Nephron progenitor cell (in vitro differentiated cells): Measurements from ENCODE around the gene PCBP3.
"Not testable (repeated sequence)": the region's sequence is repeated elsewhere in the genome, so short reads cannot be mapped to it uniquely, and the experiment has no call there.

Experiments used
- DNase-seq: peaks from one replicate; pipeline ENCODE4 v3.0.0; 2021
- H3K27ac Mint-ChIP-seq: 2 replicates; pipeline ENCODE4 v1.8.0; 2021; ENCODE audit warnings: mild to moderate bottlenecking, moderate library complexity, mixed read lengths
- H3K27me3 Mint-ChIP-seq: 2 replicates; pipeline ENCODE4 v1.8.0; 2021; ENCODE audit warnings: mild to moderate bottlenecking, low read depth, mixed read lengths; ENCODE audit not compliant: poor library complexity
- H3K36me3 Mint-ChIP-seq: 2 replicates; pipeline ENCODE4 v1.8.0; 2021; ENCODE audit warnings: low read depth, mixed read lengths
- H3K4me1 Mint-ChIP-seq: 2 replicates; pipeline ENCODE4 v1.8.0; 2021; ENCODE audit warnings: mixed read lengths
- H3K4me3 Mint-ChIP-seq: 2 replicates; pipeline ENCODE4 v1.8.0; 2021; ENCODE audit warnings: mild to moderate bottlenecking, moderate library complexity, mixed read lengths
- H3K9me3 Mint-ChIP-seq: 2 replicates; pipeline ENCODE4 v1.8.0; 2021; ENCODE audit warnings: mild to moderate bottlenecking, moderate library complexity, mixed read lengths
- TF ChIP-seq, protein P1 (sequence below): fragments of 200-600 bp; sonication (generic); IDR thresholded peaks from 2 replicates; pipeline ENCODE4 v1.5.0; 2021; ENCODE audit warnings: antibody characterized with exemption

The PCBP3 gene

DNA sequence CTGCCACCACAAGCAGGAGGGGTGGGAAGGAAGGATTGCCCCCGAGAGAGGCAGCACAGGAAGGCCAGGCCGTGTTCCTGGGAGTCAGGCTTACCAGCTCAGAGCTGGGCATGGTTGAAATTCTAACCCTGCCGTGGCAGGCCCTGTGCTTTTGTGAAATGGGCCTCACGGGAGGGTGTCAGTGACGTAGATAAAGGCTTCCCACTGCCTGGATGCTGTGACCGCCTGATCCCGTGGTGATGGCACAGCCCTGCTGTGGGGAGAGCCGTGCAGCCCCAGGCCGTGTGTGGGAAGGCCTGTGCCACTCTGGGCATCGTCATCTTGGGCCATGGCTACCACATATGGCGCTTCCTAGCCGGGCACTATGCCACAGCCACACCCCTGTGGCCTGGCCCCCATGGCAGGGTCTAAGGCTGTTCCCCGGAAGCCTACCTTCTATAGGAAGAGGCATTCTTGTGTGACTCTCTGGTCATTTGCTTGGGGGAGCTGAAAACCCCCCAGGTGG is 161.3 kb downstream of the PCBP3 start:
- H3K27ac Mint-ChIP-seq, result peak overlapping the region; percentile 68
- H3K36me3 Mint-ChIP-seq, result no peaks in the 10 kb centered on the region

DNA sequence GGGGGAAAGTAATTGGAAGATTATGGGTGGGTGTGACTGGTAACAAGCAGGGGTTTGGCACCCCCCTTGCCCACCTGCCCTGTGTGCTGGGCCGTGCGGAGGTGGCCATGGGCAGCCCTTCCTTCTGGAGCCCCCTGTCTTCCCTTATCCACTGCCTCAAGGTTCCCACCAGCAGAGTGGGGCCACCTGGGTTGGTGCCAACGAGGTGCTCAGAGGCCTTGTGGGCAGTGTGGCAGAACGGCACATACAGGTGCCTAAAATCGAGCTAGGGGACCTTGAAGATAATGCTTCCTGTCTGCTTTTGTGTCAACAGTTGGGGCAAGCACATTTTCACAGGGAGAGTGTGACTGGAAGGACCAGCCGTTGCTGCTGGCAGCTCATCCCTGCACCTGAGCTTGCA is 161.8 kb downstream of the PCBP3 start:
- no peaks in the 10 kb centered on the region for H3K36me3 Mint-ChIP-seq
- peaks cover 27% of the 10 kb centered on the region for H3K4me1 Mint-ChIP-seq

More for the DNA sequence above, 161.3 kb downstream of the PCBP3 start:
- DNase-seq, result no peak
- Mint-ChIP-seq H3K9me3 (peaks cover 22% of the 10 kb centered on the region), H3K4me3 (no peak overlapping the region), H3K4me1 (peaks cover 27% of the 10 kb centered on the region), H3K27me3 (peaks cover 8% of the 10 kb centered on the region)
- TF ChIP-seq, protein P1, sequence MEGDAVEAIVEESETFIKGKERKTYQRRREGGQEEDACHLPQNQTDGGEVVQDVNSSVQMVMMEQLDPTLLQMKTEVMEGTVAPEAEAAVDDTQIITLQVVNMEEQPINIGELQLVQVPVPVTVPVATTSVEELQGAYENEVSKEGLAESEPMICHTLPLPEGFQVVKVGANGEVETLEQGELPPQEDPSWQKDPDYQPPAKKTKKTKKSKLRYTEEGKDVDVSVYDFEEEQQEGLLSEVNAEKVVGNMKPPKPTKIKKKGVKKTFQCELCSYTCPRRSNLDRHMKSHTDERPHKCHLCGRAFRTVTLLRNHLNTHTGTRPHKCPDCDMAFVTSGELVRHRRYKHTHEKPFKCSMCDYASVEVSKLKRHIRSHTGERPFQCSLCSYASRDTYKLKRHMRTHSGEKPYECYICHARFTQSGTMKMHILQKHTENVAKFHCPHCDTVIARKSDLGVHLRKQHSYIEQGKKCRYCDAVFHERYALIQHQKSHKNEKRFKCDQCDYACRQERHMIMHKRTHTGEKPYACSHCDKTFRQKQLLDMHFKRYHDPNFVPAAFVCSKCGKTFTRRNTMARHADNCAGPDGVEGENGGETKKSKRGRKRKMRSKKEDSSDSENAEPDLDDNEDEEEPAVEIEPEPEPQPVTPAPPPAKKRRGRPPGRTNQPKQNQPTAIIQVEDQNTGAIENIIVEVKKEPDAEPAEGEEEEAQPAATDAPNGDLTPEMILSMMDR, result no peak

DNA sequence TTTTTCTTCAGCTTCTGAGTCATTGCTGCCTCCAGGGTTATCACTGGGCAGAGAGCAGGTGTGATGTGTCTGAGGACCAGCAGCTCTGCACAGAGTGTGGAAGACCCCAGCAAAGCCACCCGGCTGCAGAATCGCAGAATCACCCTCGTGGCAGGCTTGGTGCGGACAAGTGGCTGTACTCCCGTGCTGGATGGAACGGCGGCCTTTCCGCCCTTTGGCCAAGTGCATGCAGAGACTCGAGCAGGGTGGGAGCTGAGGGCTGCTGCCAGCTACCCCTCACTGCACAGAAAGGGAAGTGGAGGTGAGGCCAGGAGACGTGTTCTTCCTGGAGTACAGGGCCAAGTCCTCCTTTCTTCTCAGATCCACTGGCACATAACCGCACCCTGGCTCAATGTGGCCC is 162.5 kb downstream of the PCBP3 start:
- Mint-ChIP-seq H3K9me3 (peaks cover 22% of the 10 kb centered on the region), H3K27me3 (peaks cover 8% of the 10 kb centered on the region), H3K36me3 (no peaks in the 10 kb centered on the region), H3K4me1 (peaks cover 27% of the 10 kb centered on the region), H3K4me3 (no peak overlapping the region), H3K27ac (no peak overlapping the region)
- TF ChIP-seq, protein P1, result no peak
- DNase-seq, result no peak

More for the DNA sequence above, 161.8 kb downstream of the PCBP3 start:
- Mint-ChIP-seq H3K27me3 (peaks cover 8% of the 10 kb centered on the region), H3K27ac (no peak overlapping the region), H3K9me3 (peaks cover 22% of the 10 kb centered on the region), H3K4me3 (no peak overlapping the region)
- TF ChIP-seq, protein P1, result no peak
- no peak for DNase-seq

DNA sequence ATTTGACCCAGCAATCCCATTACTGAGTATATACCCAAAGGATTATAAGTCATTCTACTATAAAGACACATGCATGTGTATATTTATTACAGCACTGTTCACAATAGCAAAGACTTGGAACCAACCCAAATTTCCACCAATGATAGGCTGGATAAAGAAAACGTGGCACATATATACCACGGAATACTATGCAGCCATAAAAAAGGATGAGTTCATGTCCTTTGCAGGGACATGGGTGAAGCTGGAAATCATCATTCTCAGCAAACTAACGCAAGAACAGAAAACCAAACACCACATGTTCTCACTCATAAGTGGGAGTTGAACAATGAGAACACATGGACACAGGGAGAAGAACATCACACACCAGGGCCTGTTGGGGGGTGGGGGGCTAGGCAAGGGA is 165.1 kb downstream of the PCBP3 start:
- H3K4me3 Mint-ChIP-seq, DNase-seq, H3K27ac Mint-ChIP-seq, H3K36me3 Mint-ChIP-seq, H3K27me3 Mint-ChIP-seq: not testable (repeated sequence)
- Mint-ChIP-seq H3K4me1 (peaks cover 11% of the 10 kb centered on the region), H3K9me3 (peaks cover 22% of the 10 kb centered on the region)

DNA sequence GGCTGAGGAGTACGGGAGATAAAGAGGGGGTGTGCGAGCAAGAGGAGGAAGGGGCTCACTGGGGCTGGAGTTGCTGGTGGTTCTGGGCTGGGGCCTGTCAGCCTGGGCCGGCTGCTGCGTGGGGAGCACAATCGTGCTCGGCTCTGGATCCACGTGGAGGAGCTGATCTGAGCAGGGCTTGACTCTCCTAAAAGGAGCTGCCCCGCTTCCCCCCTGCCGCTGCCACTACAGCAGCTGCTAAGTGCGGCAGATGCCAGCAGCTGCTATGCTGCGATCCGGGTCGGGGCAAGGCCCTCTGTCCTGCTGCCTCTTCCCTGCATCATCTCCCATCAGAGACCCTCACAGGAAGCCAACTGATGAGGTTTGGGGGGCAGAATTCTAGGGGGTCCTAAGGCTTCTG is 165.9 kb downstream of the PCBP3 start:
- Mint-ChIP-seq H3K36me3 (no peaks in the 10 kb centered on the region), H3K27me3 (peaks cover 7% of the 10 kb centered on the region)
- DNase-seq, result no peak

DNA sequence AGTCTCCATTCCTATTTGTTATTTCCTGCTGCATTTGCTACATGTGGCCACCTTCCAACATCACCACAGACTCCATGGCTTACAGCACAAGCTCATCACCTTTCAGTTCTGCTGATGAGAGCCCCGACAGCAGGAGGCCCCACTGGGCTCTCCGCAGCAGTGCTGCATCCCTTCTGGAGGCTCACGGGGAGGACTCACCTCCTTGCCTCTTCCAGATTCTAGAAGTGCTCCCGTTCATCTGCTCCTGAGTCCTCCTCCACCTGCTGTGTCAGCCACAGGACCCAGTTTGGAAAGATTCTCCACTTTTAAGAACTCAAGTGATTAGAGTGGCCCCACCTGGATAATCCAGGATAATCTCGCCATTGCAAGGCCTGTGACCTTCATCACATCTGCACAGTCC is 167.6 kb downstream of the PCBP3 start:
- Mint-ChIP-seq H3K27me3 (peaks cover 7% of the 10 kb centered on the region), H3K36me3 (no peaks in the 10 kb centered on the region), H3K4me3 (no peak overlapping the region), H3K4me1 (no peaks in the 10 kb centered on the region), H3K9me3 (peaks cover 22% of the 10 kb centered on the region), H3K27ac (no peak overlapping the region)
- DNase-seq, result no peak
- TF ChIP-seq, protein P1, result no peak

More for the DNA sequence above, 165.9 kb downstream of the PCBP3 start:
- Mint-ChIP-seq H3K4me1 (peaks cover 4% of the 10 kb centered on the region), H3K27ac (no peak overlapping the region), H3K9me3 (peaks cover 22% of the 10 kb centered on the region), H3K4me3 (no peak overlapping the region)
- TF ChIP-seq, protein P1, result no peak

DNA sequence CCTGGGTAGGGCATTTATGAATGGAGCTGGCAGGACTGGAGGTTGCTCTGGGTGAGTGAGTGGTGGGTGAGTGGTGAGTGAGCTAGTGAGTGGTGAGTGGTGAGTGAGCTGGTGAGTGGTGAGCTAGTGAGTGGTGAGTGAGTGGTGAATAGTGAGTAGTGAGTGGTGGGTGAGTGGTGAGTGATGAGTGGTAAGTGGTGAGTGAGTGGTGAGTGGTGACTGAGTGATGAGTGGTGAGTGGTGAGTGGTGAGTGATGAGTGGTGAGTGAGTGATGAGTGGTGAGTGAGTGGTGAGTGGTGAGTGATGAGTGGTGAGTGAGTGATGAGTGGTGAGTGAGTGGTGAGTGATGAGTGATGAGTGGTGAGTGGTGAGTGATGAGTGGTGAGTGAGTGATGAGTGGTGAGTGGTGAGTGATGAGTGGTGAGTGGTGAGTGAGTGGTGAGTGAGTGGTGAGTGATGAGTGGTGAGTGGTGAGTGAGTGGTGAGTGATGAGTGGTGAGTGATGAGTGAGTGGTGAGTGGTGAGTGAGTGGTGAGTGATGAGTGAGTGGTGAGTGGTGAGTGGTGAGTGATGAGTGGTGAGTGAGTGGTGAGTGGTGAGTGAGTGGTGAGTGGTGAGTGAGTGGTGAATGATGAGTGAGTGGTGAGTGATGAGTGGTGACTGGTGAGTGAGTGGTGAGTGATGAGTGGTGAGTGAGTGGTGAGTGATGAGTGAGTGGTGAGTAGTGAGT is 170.8 kb downstream of the PCBP3 start:
- not testable (repeated sequence) for H3K4me3 Mint-ChIP-seq, H3K27me3 Mint-ChIP-seq, H3K36me3 Mint-ChIP-seq, DNase-seq, H3K4me1 Mint-ChIP-seq, H3K9me3 Mint-ChIP-seq, H3K27ac Mint-ChIP-seq

DNA sequence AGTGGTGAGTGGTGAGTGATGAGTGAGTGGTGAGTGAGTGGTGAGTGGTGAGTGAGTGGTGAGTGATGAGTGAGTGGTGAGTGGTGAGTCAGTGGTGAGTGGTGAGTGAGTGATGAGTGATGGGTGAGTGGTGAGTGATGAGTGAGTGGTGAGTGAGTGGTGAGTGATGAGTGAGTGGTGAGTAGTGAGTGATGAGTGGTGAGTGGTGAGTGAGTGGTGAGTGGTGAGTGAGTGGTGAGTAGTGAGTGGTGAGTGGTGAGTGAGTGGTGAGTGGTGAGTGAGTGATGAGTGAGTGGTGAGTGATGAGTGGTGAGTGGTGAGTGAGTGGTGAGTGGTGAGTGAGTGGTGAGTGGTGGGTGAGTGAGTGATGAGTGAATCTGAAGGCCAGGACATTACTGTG is 172.3 kb downstream of the PCBP3 start:
- not testable (repeated sequence) for H3K9me3 Mint-ChIP-seq, H3K27me3 Mint-ChIP-seq

More for the DNA sequence above, 172.3 kb downstream of the PCBP3 start:
- not testable (repeated sequence) for H3K4me3 Mint-ChIP-seq, DNase-seq, H3K27ac Mint-ChIP-seq, H3K36me3 Mint-ChIP-seq
- H3K4me1 Mint-ChIP-seq, result peaks cover 16% of the 10 kb centered on the region
